ENCODE measurements around the gene CLDN4.

DNA sequence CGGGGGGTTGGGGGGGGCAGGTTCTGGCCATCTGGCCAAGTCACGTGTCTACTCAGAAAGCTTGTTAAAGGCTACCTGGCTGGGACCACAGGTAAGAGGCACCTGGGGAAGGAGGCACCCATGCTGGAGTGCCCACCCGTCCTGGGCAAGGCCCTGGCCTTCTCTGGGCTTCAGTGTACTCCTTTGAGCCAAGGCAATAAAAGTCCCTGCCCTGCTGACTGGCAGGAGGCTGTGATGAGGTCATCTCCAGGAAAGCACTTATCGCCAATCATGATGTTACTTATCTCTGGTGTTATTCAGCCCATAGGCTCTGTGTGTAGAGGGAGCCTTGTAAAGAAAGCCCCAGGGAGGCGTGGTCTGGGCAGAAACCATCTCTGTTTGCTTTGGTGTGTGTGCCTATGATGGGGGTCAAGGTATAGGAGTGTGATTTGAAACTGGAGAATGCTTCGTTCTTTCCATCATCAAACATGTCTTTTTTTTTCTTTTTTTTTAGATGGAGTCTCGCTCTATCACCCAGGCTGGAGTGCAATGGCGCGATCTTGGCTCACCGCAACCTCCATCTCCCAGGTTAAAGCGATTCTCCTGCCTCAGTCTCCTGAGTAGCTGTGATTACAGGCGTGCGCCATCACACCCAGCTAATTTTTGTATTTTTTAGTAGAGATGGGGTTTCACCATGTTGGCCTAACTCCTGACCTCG is 2.5 kb upstream of the CLDN4 start:
- TF ChIP-seq, protein P1, sequence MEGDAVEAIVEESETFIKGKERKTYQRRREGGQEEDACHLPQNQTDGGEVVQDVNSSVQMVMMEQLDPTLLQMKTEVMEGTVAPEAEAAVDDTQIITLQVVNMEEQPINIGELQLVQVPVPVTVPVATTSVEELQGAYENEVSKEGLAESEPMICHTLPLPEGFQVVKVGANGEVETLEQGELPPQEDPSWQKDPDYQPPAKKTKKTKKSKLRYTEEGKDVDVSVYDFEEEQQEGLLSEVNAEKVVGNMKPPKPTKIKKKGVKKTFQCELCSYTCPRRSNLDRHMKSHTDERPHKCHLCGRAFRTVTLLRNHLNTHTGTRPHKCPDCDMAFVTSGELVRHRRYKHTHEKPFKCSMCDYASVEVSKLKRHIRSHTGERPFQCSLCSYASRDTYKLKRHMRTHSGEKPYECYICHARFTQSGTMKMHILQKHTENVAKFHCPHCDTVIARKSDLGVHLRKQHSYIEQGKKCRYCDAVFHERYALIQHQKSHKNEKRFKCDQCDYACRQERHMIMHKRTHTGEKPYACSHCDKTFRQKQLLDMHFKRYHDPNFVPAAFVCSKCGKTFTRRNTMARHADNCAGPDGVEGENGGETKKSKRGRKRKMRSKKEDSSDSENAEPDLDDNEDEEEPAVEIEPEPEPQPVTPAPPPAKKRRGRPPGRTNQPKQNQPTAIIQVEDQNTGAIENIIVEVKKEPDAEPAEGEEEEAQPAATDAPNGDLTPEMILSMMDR (IDR thresholded peaks at IDR 0.05) = no peak
- no peak for TF ChIP-seq ZFX (IDR thresholded peaks at IDR 0.05; ENCODE audit: borderline replicate concordance)
